ENCODE measurements around the gene MEGF11.

The MEGF11 gene

GRCh38 chr15:65914981-65915925, 338.3 kb downstream of the MEGF11 start:
- TF ChIP-seq, protein P1, sequence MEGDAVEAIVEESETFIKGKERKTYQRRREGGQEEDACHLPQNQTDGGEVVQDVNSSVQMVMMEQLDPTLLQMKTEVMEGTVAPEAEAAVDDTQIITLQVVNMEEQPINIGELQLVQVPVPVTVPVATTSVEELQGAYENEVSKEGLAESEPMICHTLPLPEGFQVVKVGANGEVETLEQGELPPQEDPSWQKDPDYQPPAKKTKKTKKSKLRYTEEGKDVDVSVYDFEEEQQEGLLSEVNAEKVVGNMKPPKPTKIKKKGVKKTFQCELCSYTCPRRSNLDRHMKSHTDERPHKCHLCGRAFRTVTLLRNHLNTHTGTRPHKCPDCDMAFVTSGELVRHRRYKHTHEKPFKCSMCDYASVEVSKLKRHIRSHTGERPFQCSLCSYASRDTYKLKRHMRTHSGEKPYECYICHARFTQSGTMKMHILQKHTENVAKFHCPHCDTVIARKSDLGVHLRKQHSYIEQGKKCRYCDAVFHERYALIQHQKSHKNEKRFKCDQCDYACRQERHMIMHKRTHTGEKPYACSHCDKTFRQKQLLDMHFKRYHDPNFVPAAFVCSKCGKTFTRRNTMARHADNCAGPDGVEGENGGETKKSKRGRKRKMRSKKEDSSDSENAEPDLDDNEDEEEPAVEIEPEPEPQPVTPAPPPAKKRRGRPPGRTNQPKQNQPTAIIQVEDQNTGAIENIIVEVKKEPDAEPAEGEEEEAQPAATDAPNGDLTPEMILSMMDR (IDR thresholded peaks at IDR 0.05; ENCODE audit: low read depth, low read length): no peak
- TF ChIP-seq EZH2phosphoT487 (IDR thresholded peaks at IDR 0.05; ENCODE audit: low read depth): no peak
- Histone ChIP-seq H4K20me1 (ENCODE audit: insufficient read depth, low read length) (peaks cover 4% of the 10 kb centered on the region; the same call in 1 of the 2 replicates), H3K79me2 (ENCODE audit: low read length) (no peaks in the 10 kb centered on the region), H3K9ac (ENCODE audit: low read length) (no peak overlapping the region), H3K9me3 (ENCODE audit: insufficient read depth, low read length) (no peaks in the 10 kb centered on the region), H3K4me2 (ENCODE audit: low read length) (no peak overlapping the region), H3K36me3 (replicated peaks; ENCODE audit: low read depth, low read length) (no peaks in the 10 kb centered on the region), H2AFZ (ENCODE audit: low read depth, low read length) (no peak overlapping the region), H3K4me3 (ENCODE audit: low read length) (no peak overlapping the region), H3K27ac (ENCODE audit: low read length) (no peak overlapping the region), H3K4me1 (ENCODE audit: low read length) (peaks cover 47% of the 10 kb centered on the region), H3K27me3 (ENCODE audit: low read depth, low read length) (no peaks in the 10 kb centered on the region)

DNA sequence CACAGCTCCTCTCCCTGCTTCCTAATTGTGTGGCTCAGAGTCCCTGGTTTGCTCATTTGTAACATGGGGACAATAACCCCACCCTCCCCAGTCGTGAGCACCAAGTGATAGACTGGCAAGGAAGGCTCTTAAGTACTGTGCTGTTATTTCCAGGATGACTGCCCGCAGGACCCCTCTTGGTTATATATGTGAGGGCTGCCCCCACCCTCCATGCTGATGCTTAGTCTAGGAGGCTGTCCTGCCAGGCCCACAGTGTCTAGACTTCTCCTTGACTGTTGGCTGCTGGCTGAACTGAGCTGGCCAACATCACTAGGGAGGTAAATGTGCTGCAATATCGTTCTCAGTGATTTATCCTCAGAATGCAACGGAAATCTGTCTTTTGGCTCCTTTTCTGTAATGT, 339.2 kb downstream of the MEGF11 start:
- H3K9me3 ChIP-seq (ENCODE audit: insufficient read depth, low read length): no peaks in the 10 kb centered on the region
- no peak overlapping the region for H3K9ac ChIP-seq (ENCODE audit: low read length)
- no peaks in the 10 kb centered on the region for H3K27me3 ChIP-seq (ENCODE audit: low read depth, low read length)
- H3K36me3 ChIP-seq (replicated peaks; ENCODE audit: low read depth, low read length): no peaks in the 10 kb centered on the region
- H3K4me3 ChIP-seq (ENCODE audit: low read length): no peak overlapping the region
- no peaks in the 10 kb centered on the region for H3K79me2 ChIP-seq (ENCODE audit: low read length)
- H2AFZ ChIP-seq (ENCODE audit: low read depth, low read length): no peak overlapping the region
- TF ChIP-seq, protein P1 (IDR thresholded peaks at IDR 0.05; ENCODE audit: low read depth, low read length): no peak
- TF ChIP-seq EZH2phosphoT487 (IDR thresholded peaks at IDR 0.05; ENCODE audit: low read depth): no peak
- H4K20me1 ChIP-seq (ENCODE audit: insufficient read depth, low read length): peaks cover 6% of the 10 kb centered on the region; the same call in 1 of the 2 replicates
- peaks cover 41% of the 10 kb centered on the region for H3K4me1 ChIP-seq (ENCODE audit: low read length)
- H3K4me2 ChIP-seq (ENCODE audit: low read length): no peak overlapping the region
- H3K27ac ChIP-seq (ENCODE audit: low read length): no peak overlapping the region

DNA sequence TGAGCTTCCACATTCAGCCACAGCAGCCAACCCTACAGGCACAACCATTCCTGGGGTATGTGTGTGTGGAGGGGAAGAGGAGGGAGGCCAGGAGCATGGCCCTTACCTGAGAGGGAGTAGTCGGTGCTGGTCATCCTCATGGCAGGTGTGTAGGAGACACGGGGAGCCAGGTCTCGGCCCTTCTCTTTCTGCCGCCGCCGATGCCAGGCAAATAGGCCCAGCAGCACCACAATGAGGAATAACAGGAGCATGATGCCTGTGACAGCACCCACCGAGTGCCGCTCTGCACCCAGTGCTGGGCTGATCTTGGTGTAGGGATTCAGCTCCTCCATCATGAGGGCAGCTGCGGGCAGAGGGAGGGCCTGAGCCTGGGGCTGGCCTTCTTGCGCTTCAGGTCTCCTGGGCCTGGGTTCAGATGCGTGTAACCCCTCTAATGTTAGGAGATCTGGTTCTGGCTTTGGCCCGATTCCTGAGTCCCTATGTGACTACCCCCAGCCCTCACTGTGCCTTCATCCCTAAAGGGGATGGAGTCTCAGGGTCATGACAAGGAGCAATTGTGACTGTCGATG, 339.8 kb downstream of the MEGF11 start:
- Histone ChIP-seq H3K9me3 (ENCODE audit: insufficient read depth, low read length) (no peaks in the 10 kb centered on the region), H3K4me3 (ENCODE audit: low read length) (no peak overlapping the region), H3K27ac (ENCODE audit: low read length) (no peak overlapping the region), H4K20me1 (ENCODE audit: insufficient read depth, low read length) (peaks cover 6% of the 10 kb centered on the region; the same call in 1 of the 2 replicates), H3K79me2 (ENCODE audit: low read length) (no peaks in the 10 kb centered on the region), H2AFZ (ENCODE audit: low read depth, low read length) (no peak overlapping the region), H3K4me1 (ENCODE audit: low read length) (peaks cover 41% of the 10 kb centered on the region), H3K4me2 (ENCODE audit: low read length) (no peak overlapping the region), H3K9ac (ENCODE audit: low read length) (no peak overlapping the region), H3K36me3 (replicated peaks; ENCODE audit: low read depth, low read length) (no peaks in the 10 kb centered on the region), H3K27me3 (ENCODE audit: low read depth, low read length) (no peaks in the 10 kb centered on the region)
- TF ChIP-seq EZH2phosphoT487 (IDR thresholded peaks at IDR 0.05; ENCODE audit: low read depth): no peak
- TF ChIP-seq, protein P1 (IDR thresholded peaks at IDR 0.05; ENCODE audit: low read depth, low read length): no peak

GRCh38 chr15:65912235-65912634, 341.3 kb downstream of the MEGF11 start:
- H3K9me3 ChIP-seq (ENCODE audit: insufficient read depth, low read length): no peaks in the 10 kb centered on the region
- H3K36me3 ChIP-seq (replicated peaks; ENCODE audit: low read depth, low read length): no peaks in the 10 kb centered on the region
- H4K20me1 ChIP-seq (ENCODE audit: insufficient read depth, low read length): peaks cover 6% of the 10 kb centered on the region; the same call in 1 of the 2 replicates
- no peak overlapping the region for H3K4me3 ChIP-seq (ENCODE audit: low read length)
- no peaks in the 10 kb centered on the region for H3K27me3 ChIP-seq (ENCODE audit: low read depth, low read length)
- no peak overlapping the region for H2AFZ ChIP-seq (ENCODE audit: low read depth, low read length)
- no peak overlapping the region for H3K27ac ChIP-seq (ENCODE audit: low read length)
- H3K4me1 ChIP-seq (ENCODE audit: low read length): peaks cover 26% of the 10 kb centered on the region
- H3K9ac ChIP-seq (ENCODE audit: low read length): no peak overlapping the region
- H3K4me2 ChIP-seq (ENCODE audit: low read length): no peak overlapping the region
- H3K79me2 ChIP-seq (ENCODE audit: low read length): no peaks in the 10 kb centered on the region
- no peak for TF ChIP-seq EZH2phosphoT487 (IDR thresholded peaks at IDR 0.05; ENCODE audit: low read depth)
- TF ChIP-seq, protein P1 (IDR thresholded peaks at IDR 0.05; ENCODE audit: low read depth, low read length): no peak

Measured in OCI-LY3 (cell line).